SK-N-SH (cell line): Measurements from ENCODE around the gene HAT1. TPM values are rescaled to one million over a fixed set of nuclear protein-coding genes. Genes with fewer than 3 reads are reported as not detected.

Experiments
- CTCF ChIA-PET: fragments of 300-600, 350-600 bp; formaldehyde crosslinking; extraction: SDS; loops from one replicate; lab custom pipeline; 2021; lab: Yijun Ruan, JAX
- POLR2A ChIA-PET: fragments of 350-600 bp; sonication (Branson Sonifier 250); formaldehyde crosslinking; extraction: SDS; loops from one replicate; lab custom pipeline; 2020; ENCODE audit warnings: antibody characterized with exemption, inconsistent platforms; lab: Yijun Ruan, JAX
- DNase-seq: peaks from one replicate; pipeline ENCODE4 v3.0.0; 2012
- H2AFZ ChIP-seq: fragments of 200-600 bp; sonication (generic); 2 replicates; pipeline ENCODE4 v1.8.1; 2016; ENCODE audit warnings: antibody characterized with exemption, mild to moderate bottlenecking, low read depth
- H3F3A ChIP-seq: fragments of 200-600 bp; sonication (generic); replicated peaks from 2 replicates; pipeline ENCODE3; 2016; ENCODE audit warnings: antibody characterized with exemption, mild to moderate bottlenecking; ENCODE audit not compliant: insufficient read depth
- H3K27ac ChIP-seq, 2 experiments: fragments of 200-500 bp in 1 of 2; fragments of 200-600 bp in 1 of 2; sonication (Bioruptor generic) in 1 of 2; sonication (generic), shearing (Covaris generic) in 1 of 2; 2 replicates each; pipeline versions ENCODE4 v1.5.1 to v1.6.1; 2014 to 2016; ENCODE audit warnings: low read depth in 2 of 2, inconsistent platforms in 1 of 2, low read length in 1 of 2, mild to moderate bottlenecking in 1 of 2, mixed read lengths in 1 of 2
- H3K27me3 ChIP-seq: fragments of 200-600 bp; sonication (generic), shearing (Covaris generic); 2 replicates; pipeline ENCODE4 v1.6.1; 2016; ENCODE audit warnings: mixed run types; ENCODE audit not compliant: insufficient read depth
- H3K36me3 ChIP-seq, 2 experiments: fragments of 200-500 bp in 1 of 2; fragments of 200-600 bp in 1 of 2; sonication (Bioruptor generic) in 1 of 2; sonication (generic) in 1 of 2; replicated peaks in 1 of 2; 2 replicates each; pipeline versions ENCODE3 to v1.5.1; 2014 to 2016; ENCODE audit warnings: low read length in 1 of 2, mild to moderate bottlenecking in 1 of 2; ENCODE audit not compliant: insufficient read depth in 2 of 2, control insufficient read depth in 1 of 2
- H3K4me1 ChIP-seq, 2 experiments: fragments of 200-500 bp in 1 of 2; fragments of 200-600 bp in 1 of 2; sonication (Bioruptor generic) in 1 of 2; sonication (generic), shearing (Covaris generic) in 1 of 2; 2 replicates each; pipeline versions ENCODE4 v1.5.1 to v1.6.1; 2014 to 2016; ENCODE audit warnings: low read depth in 1 of 2, low read length in 1 of 2, mixed run types in 1 of 2; ENCODE audit not compliant: insufficient read depth in 2 of 2, control insufficient read depth in 1 of 2
- H3K4me2 ChIP-seq: fragments of 200-600 bp; sonication (generic), shearing (Covaris generic); 2 replicates; pipeline ENCODE4 v1.6.1; 2017; ENCODE audit warnings: mixed run types
- H3K4me3 ChIP-seq, 2 experiments: fragments of 200-500 bp in 1 of 2; fragments of 200-600 bp in 1 of 2; sonication (Bioruptor generic) in 1 of 2; sonication (generic), shearing (Covaris generic) in 1 of 2; 2 replicates each; pipeline versions ENCODE4 v1.5.1 to v1.8.1; 2014 to 2016; ENCODE audit warnings: low read depth in 2 of 2, inconsistent platforms in 1 of 2, low read length in 1 of 2, mild to moderate bottlenecking in 1 of 2, mixed read lengths in 1 of 2, moderate library complexity in 1 of 2
- H3K79me2 ChIP-seq: fragments of 200-600 bp; sonication (generic); 2 replicates; pipeline ENCODE4 v1.8.1; 2017; ENCODE audit warnings: mild to moderate bottlenecking; ENCODE audit not compliant: insufficient read depth
- H3K9ac ChIP-seq: fragments of 200-600 bp; sonication (generic); 2 replicates; pipeline ENCODE4 v1.6.1; 2017; ENCODE audit warnings: mixed run types
- H3K9me2 ChIP-seq: fragments of 200-600 bp; sonication (generic); 2 replicates; pipeline ENCODE4 v1.6.1; 2017; ENCODE audit warnings: mixed run types
- H3K9me3 ChIP-seq: fragments of 200-600 bp; sonication (generic); 2 replicates; pipeline ENCODE4 v1.6.1; 2017; ENCODE audit warnings: mixed run types, mild to moderate bottlenecking, moderate library complexity
- H4K20me1 ChIP-seq: fragments of 200-600 bp; sonication (generic); 2 replicates; pipeline ENCODE4 v1.6.1; 2017; ENCODE audit warnings: mild to moderate bottlenecking, mixed run types; ENCODE audit not compliant: insufficient read depth
- CHD2 ChIP-seq: fragments of 150-350 bp; IDR thresholded peaks from 2 replicates; pipeline ENCODE4 v1.6.1; 2018; ENCODE audit warnings: low read length; ENCODE audit not compliant: partially characterized antibody
- ELF1 ChIP-seq: IDR thresholded peaks from 2 replicates; pipeline ENCODE4 v1.4.0; 2012
- EP300 ChIP-seq, 2 experiments: IDR thresholded peaks; 2 replicates each; pipeline versions ENCODE4 v1.4.0 to v1.6.1; 2012; ENCODE audit warnings: borderline replicate concordance in 1 of 2, low read depth in 1 of 2, low read length in 1 of 2
- EZH2phosphoT487 ChIP-seq: fragments of 200-600 bp; sonication (generic); IDR thresholded peaks from 2 replicates; pipeline ENCODE4 v1.6.1; 2017; ENCODE audit warnings: low read depth, mixed run types, mild to moderate bottlenecking, antibody characterized with exemption, moderate library complexity, borderline replicate concordance
- GATA2 ChIP-seq: sonication (generic); formaldehyde crosslinking; IDR thresholded peaks from 2 replicates; pipeline ENCODE4 v1.5.0; 2020; ENCODE audit warnings: mild to moderate bottlenecking, missing genetic modification reagents
- IRF3 ChIP-seq: fragments of 150-350 bp; IDR thresholded peaks from 2 replicates; pipeline ENCODE4 v1.6.1; 2016; ENCODE audit warnings: mild to moderate bottlenecking, low read depth, low read length
- MAX ChIP-seq: IDR thresholded peaks from 2 replicates; pipeline ENCODE4 v1.4.0; 2012; ENCODE audit warnings: low read depth
- MEF2A ChIP-seq: IDR thresholded peaks from 2 replicates; pipeline ENCODE4 v1.4.0; 2012; ENCODE audit warnings: low read depth, borderline replicate concordance
- MXI1 ChIP-seq: IDR thresholded peaks from 2 replicates; pipeline ENCODE4 v1.6.1; 2012; ENCODE audit warnings: mild to moderate bottlenecking, low read depth, low read length, improper control_type of control experiment
- NRF1 ChIP-seq: IDR thresholded peaks from 2 replicates; pipeline ENCODE4 v1.6.1; 2012; ENCODE audit warnings: low read depth, mild to moderate bottlenecking, low read length
- PBX3 ChIP-seq: IDR thresholded peaks from 2 replicates; pipeline ENCODE4; 2012
- POLR2AphosphoS5 ChIP-seq: IDR thresholded peaks from 2 replicates; pipeline ENCODE4 v1.6.1; 2012; ENCODE audit warnings: low read depth, low read length
- RAD21 ChIP-seq: IDR thresholded peaks from 2 replicates; pipeline ENCODE4 v1.6.1; 2012; ENCODE audit warnings: mild to moderate bottlenecking, low read length
- REST ChIP-seq: IDR thresholded peaks from 2 replicates; pipeline ENCODE4 v1.6.1; 2012; ENCODE audit warnings: mild to moderate bottlenecking, low read depth, low read length, moderate library complexity
- RXRA ChIP-seq: IDR thresholded peaks from 2 replicates; pipeline ENCODE4 v1.4.0; 2012; ENCODE audit warnings: low read depth, mild to moderate bottlenecking, borderline replicate concordance
- SIN3A ChIP-seq: IDR thresholded peaks from 2 replicates; pipeline ENCODE4 v1.6.1; 2012; ENCODE audit warnings: low read depth, mild to moderate bottlenecking, low read length, moderate library complexity, borderline replicate concordance
- SMC3 ChIP-seq: IDR thresholded peaks from 2 replicates; pipeline ENCODE4 v1.6.1; 2012; ENCODE audit warnings: low read depth, low read length, improper control_type of control experiment
- TAF1 ChIP-seq: IDR thresholded peaks from 2 replicates; pipeline ENCODE4 v1.6.1; 2012; ENCODE audit warnings: low read depth, mild to moderate bottlenecking, low read length, moderate library complexity, borderline replicate concordance
- TEAD4 ChIP-seq: IDR thresholded peaks from 2 replicates; pipeline ENCODE4 v1.4.0; 2012; ENCODE audit warnings: mild to moderate bottlenecking, borderline replicate concordance; ENCODE audit not compliant: insufficient read depth
- USF2 ChIP-seq: fragments of 150-350 bp; IDR thresholded peaks from 2 replicates; pipeline ENCODE4 v1.6.1; 2017; ENCODE audit warnings: antibody characterized with exemption, low read length, low read depth, borderline replicate concordance
- YY1 ChIP-seq: IDR thresholded peaks from 2 replicates; pipeline ENCODE4 v1.4.0; 2012; ENCODE audit warnings: low read depth, mild to moderate bottlenecking
- ZBTB33 ChIP-seq: IDR thresholded peaks from 2 replicates; pipeline ENCODE4 v1.4.0; 2012; ENCODE audit warnings: low read depth, borderline replicate concordance
- WGBS: methylation state at CpG from one replicate; pipeline ENCODE4 v1.1.6; 2017; ENCODE audit warnings: low lambda C conversion rate; 5-methylcytosine and 5-hydroxymethylcytosine counted together
- polyA plus RNA-seq, 3 experiments: library from polyadenylated mRNA; depleted of rRNA; stranded (reverse); fragments of >200 nt; gene quantifications; 2 replicates each; pipeline ENCODE4 v1.2.3, GENCODE V29; 2012

HAT1 gene
- polyA plus RNA-seq (2012; rRNA removed) = 18.6 and 21.5 TPM in 2 replicates
- polyA plus RNA-seq (2012; cell fraction: cytosol; rRNA removed) = 30.8 and 45.8 TPM in 2 replicates
- 4.9 and 12.0 TPM in 2 replicates for polyA plus RNA-seq (2012; cell fraction: nucleus; rRNA removed)

- Histone ChIP-seq H3F3A (peaks cover 10% of the 10 kb centered on the region), H3K27me3 (no peaks in the 10 kb centered on the region), H3K79me2 (peaks cover 47% of the 10 kb centered on the region), H3K27ac (peak within 1 kb of the TSS; percentile 81 to 82), H3K4me2 (peak within 1 kb of the TSS; percentile 78), H3K9me3 (no peaks in the 10 kb centered on the region), H3K4me1 (peaks cover 7 to 8% of the 10 kb centered on the region in 2 experiments; a peak in 3 of 4 replicates), H3K4me3 (peak within 1 kb of the TSS; percentile 72 to 80), H4K20me1 (no peaks in the 10 kb centered on the region), H3K9me2 (no peaks in the 10 kb centered on the region), H3K36me3 (peaks cover 0 to 23% of the 10 kb centered on the region in 2 experiments), H3K9ac (peak within 1 kb of the TSS; percentile 80), H2AFZ (peak within 1 kb of the TSS; percentile 98)
- CTCF ChIA-PET = interaction anchor here (1.0 to 1.7 kb wide), 6 partner anchors 11 to 184 kb away, joined by 3 to 5 read pairs (median 3); partner anchors contain the start of gene DLX2
- DNase-seq = peak; percentile 92
- POLR2A ChIA-PET = interaction anchor here (1.8 kb wide), 1 partner anchor 8 kb away, joined by 6 read pairs; no protein-coding TSS in a partner anchor
- 0% methylated on average over 24 of the region's 61 CpGs for WGBS
- TF ChIP-seq SMC3 = no peak
- peak; percentile 69 for TF ChIP-seq YY1
- no peak for TF ChIP-seq CHD2
- TF ChIP-seq SIN3A = 0 out of 2 replicates have a peak, but pooled peaks have one; percentile 30
- no peak for TF ChIP-seq EZH2phosphoT487
- no peak for TF ChIP-seq IRF3
- peak; percentile 65; the same call in 1 of the 2 replicates for TF ChIP-seq POLR2AphosphoS5
- no peak for TF ChIP-seq USF2
- TF ChIP-seq MEF2A = no peak
- no peak for TF ChIP-seq TEAD4
- no peak for TF ChIP-seq RAD21
- TF ChIP-seq RXRA = no peak
- no peak for TF ChIP-seq ZBTB33
- no peak; a peak in 1 of 4 replicates for TF ChIP-seq EP300 (IDR thresholded peaks at IDR 0.05; ENCODE audit: borderline replicate concordance in 1 of 2, low read depth in 1 of 2, low read length in 1 of 2)
- no peak for TF ChIP-seq PBX3
- TF ChIP-seq ELF1 = peak; percentile 24; the same call in 1 of the 2 replicates
- TF ChIP-seq NRF1 = peak; percentile 66
- TF ChIP-seq MXI1 = peak; percentile 82
- TF ChIP-seq GATA2 (CRISPR knock-in tag) = no peak
- no peak for TF ChIP-seq REST
- peak; percentile 34; the same call in 1 of the 2 replicates for TF ChIP-seq MAX
- peak; percentile 52; the same call in 1 of the 2 replicates for TF ChIP-seq TAF1
Observed at GRCh38 chr2:171922230-171923022, at the start of gene HAT1. HAT1 (plus strand) TSS chr2:171922461; CDS start chr2:171922501, 40 bp downstream.
